ENCODE results near the gene STRAP. TPM values are rescaled to one million over a fixed set of nuclear protein-coding genes. Genes with fewer than 3 reads are reported as not detected.

The STRAP gene
- total RNA-seq, 1 donor from 2014 or later: 65.4 TPM

GRCh38 chr12:15883536-15883935 lies 1.3 kb downstream of the STRAP start:
- Histone ChIP-seq H3K27me3 (ENCODE audit: low read depth) (no peaks in the 10 kb centered on the region), H3K4me3 (peak overlapping the region; percentile 71), H3K4me1 (peaks cover 35% of the 10 kb centered on the region), H3K36me3 (peaks cover 14% of the 10 kb centered on the region), H3K9me3 (no peaks in the 10 kb centered on the region), H3K27ac (peak overlapping the region; percentile 97)
- DNase-seq: no peak
- intact Hi-C loops (cut with DNase I): no loop called here
- TF ChIP-seq, protein P1, sequence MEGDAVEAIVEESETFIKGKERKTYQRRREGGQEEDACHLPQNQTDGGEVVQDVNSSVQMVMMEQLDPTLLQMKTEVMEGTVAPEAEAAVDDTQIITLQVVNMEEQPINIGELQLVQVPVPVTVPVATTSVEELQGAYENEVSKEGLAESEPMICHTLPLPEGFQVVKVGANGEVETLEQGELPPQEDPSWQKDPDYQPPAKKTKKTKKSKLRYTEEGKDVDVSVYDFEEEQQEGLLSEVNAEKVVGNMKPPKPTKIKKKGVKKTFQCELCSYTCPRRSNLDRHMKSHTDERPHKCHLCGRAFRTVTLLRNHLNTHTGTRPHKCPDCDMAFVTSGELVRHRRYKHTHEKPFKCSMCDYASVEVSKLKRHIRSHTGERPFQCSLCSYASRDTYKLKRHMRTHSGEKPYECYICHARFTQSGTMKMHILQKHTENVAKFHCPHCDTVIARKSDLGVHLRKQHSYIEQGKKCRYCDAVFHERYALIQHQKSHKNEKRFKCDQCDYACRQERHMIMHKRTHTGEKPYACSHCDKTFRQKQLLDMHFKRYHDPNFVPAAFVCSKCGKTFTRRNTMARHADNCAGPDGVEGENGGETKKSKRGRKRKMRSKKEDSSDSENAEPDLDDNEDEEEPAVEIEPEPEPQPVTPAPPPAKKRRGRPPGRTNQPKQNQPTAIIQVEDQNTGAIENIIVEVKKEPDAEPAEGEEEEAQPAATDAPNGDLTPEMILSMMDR (IDR thresholded peaks at IDR 0.05): no peak
- ATAC-seq: no peak

GRCh38 chr12:15886372-15887042 lies 4.3 kb downstream of the STRAP start:
- no peak overlapping the region for H3K27ac ChIP-seq
- H3K36me3 ChIP-seq: peaks cover 36% of the 10 kb centered on the region
- no peak for DNase-seq
- H3K27me3 ChIP-seq (ENCODE audit: low read depth): no peaks in the 10 kb centered on the region
- intact Hi-C loops (cut with DNase I): no loop called here
- H3K4me1 ChIP-seq: peaks cover 36% of the 10 kb centered on the region
- H3K9me3 ChIP-seq: no peaks in the 10 kb centered on the region
- H3K4me3 ChIP-seq: no peak overlapping the region
- ATAC-seq: no peak
- TF ChIP-seq, protein P1 (IDR thresholded peaks at IDR 0.05): no peak

GRCh38 chr12:15887043-15887817 lies 5.0 kb downstream of the STRAP start:
- intact Hi-C loops (cut with DNase I): no loop called here
- Histone ChIP-seq H3K4me1 (peaks cover 36% of the 10 kb centered on the region), H3K27ac (no peak overlapping the region), H3K9me3 (no peaks in the 10 kb centered on the region), H3K36me3 (peaks cover 42% of the 10 kb centered on the region), H3K27me3 (ENCODE audit: low read depth) (no peaks in the 10 kb centered on the region), H3K4me3 (no peak overlapping the region)
- ATAC-seq (no peak), DNase-seq (no peak)
- TF ChIP-seq, protein P1 (IDR thresholded peaks at IDR 0.05): no peak

DNA sequence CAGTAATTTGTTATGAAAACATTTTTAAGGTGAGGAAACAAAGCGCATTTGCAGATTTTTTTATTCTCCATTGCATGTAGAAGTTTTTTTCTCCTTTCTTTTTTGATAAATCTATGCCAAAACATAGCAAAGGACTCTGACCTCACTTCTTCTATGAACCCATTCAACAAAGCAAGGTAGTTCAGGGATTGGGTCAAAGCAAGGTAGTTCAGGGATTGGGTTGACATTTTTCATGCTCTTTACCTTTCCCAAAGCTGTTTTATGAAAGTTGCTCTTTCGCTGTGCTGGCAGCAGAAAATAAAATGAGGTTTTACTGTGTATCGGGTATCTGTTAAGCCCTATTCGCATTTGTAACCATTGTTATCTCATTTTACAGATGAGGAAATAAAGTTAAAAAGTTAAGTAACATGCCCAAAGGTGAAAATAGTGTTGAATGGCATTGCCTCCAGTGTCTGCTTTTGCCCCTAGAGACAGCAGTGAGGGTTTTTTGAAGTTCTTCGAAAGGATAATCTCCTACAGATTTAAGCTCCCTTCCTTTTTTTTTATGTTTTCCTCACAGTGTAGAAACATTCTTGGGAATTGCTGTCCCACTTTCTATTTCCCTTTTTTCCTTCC lies 10.6 kb downstream of the STRAP start:
- H3K4me3 ChIP-seq: no peak overlapping the region
- H3K9me3 ChIP-seq: no peaks in the 10 kb centered on the region
- H3K27me3 ChIP-seq (ENCODE audit: low read depth): no peaks in the 10 kb centered on the region
- TF ChIP-seq, protein P1 (IDR thresholded peaks at IDR 0.05): no peak
- H3K36me3 ChIP-seq: peaks cover 84% of the 10 kb centered on the region
- no peak for ATAC-seq
- peaks cover 7% of the 10 kb centered on the region for H3K4me1 ChIP-seq
- intact Hi-C loops (cut with DNase I): no loop called here
- H3K27ac ChIP-seq: no peak overlapping the region
- no peak for DNase-seq

DNA sequence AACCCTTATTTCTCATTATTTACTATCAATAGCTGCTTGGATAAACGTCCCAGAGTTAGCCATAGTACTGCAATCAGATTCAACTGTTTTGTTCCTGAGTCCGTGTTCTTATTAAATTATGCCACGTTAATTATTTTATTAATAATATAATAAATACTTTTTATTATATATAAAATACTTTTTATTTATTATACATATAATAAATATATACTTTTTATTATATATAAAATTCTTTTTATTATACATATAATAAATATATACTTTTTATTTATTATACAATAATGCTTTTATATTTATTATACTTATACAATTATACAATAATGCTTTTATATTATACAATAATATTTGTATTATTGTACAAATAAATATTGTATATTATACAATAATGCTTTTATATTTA lies 11.1 kb downstream of the STRAP start:
- Histone ChIP-seq H3K9me3 (no peaks in the 10 kb centered on the region), H3K4me3 (no peak overlapping the region), H3K4me1 (peaks cover 3% of the 10 kb centered on the region), H3K36me3 (peaks cover 86% of the 10 kb centered on the region), H3K27ac (no peak overlapping the region), H3K27me3 (ENCODE audit: low read depth) (no peaks in the 10 kb centered on the region)
- TF ChIP-seq, protein P1 (IDR thresholded peaks at IDR 0.05): no peak
- no peak for DNase-seq
- intact Hi-C loops (cut with DNase I): no loop called here
- ATAC-seq: no peak

Data from lower lobe of right lung (tissue), 2 donors.